ENCODE results near the gene FIBCD1.

GRCh38 chr9:130905902-130906734, 32.9 kb downstream of the FIBCD1 start:
- TF ChIP-seq EZH2 (IDR thresholded peaks at IDR 0.05; ENCODE audit: low read length) (no peak), CTCF (optimal IDR thresholded peaks at IDR 0.05 in 1 of 3, IDR thresholded peaks at IDR 0.05 in 1 of 3, conservative IDR thresholded peaks at IDR 0.05 in 1 of 3; ENCODE audit: extremely low read depth in 1 of 3, insufficient read depth in 2 of 3, low read length in 3 of 3) (no peak)

Measured in keratinocyte (primary cell).